HG03565 (cell line): ENCODE results near the gene DDX28.
A peak's percentile ranks its signal among the peaks of the same experiment; 100 is the strongest.

Experiments
- ATAC-seq: cut with Tn5 transposase; IDR thresholded peaks from one replicate; pipeline ENCODE4 v1.9.1; 2021; ENCODE audit warnings: mild to moderate bottlenecking, moderate library complexity; ENCODE audit not compliant: unreplicated experiment

DDX28 gene

GRCh38 chr16:68022728-68023537 lies at the start of gene DDX28, which contains the start of gene DUS2:
TSS of gene DDX28 (minus strand) at chr16:68023232. CDS start at chr16:68023202, 30 bp downstream.
TSS of gene DUS2 (plus strand) at chr16:68023284. CDS start at chr16:68038024, 14,740 bp downstream.
- ATAC-seq, result peak; percentile 85

GRCh38 chr16:68072038-68072695 lies 49.1 kb upstream of the DDX28 start:
- no peak for ATAC-seq

- ATAC-seq, result no peak
These were observed 48.5 kb upstream of the DDX28 start for GRCh38 chr16:68071518-68071901.

GRCh38 chr16:68070806-68071517 lies 47.9 kb upstream of the DDX28 start:
- no peak for ATAC-seq

- ATAC-seq, result no peak
These were observed 47.3 kb upstream of the DDX28 start for GRCh38 chr16:68070249-68070730.

GRCh38 chr16:68069511-68070248 lies 46.6 kb upstream of the DDX28 start:
- no peak for ATAC-seq

- no peak for ATAC-seq
These were observed 45.9 kb upstream of the DDX28 start for GRCh38 chr16:68068926-68069325.

- ATAC-seq, result no peak
These were observed 43.7 kb upstream of the DDX28 start for GRCh38 chr16:68066763-68067162.

- ATAC-seq, result no peak
These were observed 42.8 kb upstream of the DDX28 start for GRCh38 chr16:68065716-68066305.

GRCh38 chr16:68064791-68065365 lies 41.8 kb upstream of the DDX28 start:
- no peak for ATAC-seq

GRCh38 chr16:68062910-68063393 lies 39.9 kb upstream of the DDX28 start:
- no peak for ATAC-seq

GRCh38 chr16:68061396-68061795 lies 38.4 kb upstream of the DDX28 start:
- no peak for ATAC-seq

- ATAC-seq, result no peak
These were observed 36.8 kb upstream of the DDX28 start for GRCh38 chr16:68059804-68060203.

- no peak for ATAC-seq
These were observed 32.4 kb upstream of the DDX28 start for GRCh38 chr16:68055395-68055794.

- no peak for ATAC-seq
These were observed 26.4 kb upstream of the DDX28 start for GRCh38 chr16:68049449-68049848.

GRCh38 chr16:68047987-68048386 lies 25.0 kb upstream of the DDX28 start:
- no peak for ATAC-seq

- ATAC-seq, result no peak
These were observed 23.1 kb upstream of the DDX28 start for GRCh38 chr16:68046106-68046505.

- no peak for ATAC-seq
These were observed 18.8 kb upstream of the DDX28 start for GRCh38 chr16:68041783-68042182.

GRCh38 chr16:68040506-68041288 lies 17.7 kb upstream of the DDX28 start:
- peak; percentile 48 for ATAC-seq
